H9 (cell line): Measurements from ENCODE around the gene CSTF3. TPM values are rescaled to one million over a fixed set of nuclear protein-coding genes. Genes with fewer than 3 reads are reported as not detected.

Experiments used
- DNase-seq: peaks from one replicate; pipeline ENCODE4 v3.0.0-alpha.2; 2017
- H2AFZ ChIP-seq: one replicate; pipeline ENCODE4 v1.6.1; 2013; ENCODE audit warnings: mild to moderate bottlenecking, low read length, control low read depth, moderate library complexity
- H2AK5ac ChIP-seq: 2 replicates; pipeline ENCODE4 v1.6.1; 2013; ENCODE audit warnings: low read length, control low read depth, mixed read lengths; ENCODE audit not compliant: insufficient read length
- H2BK120ac ChIP-seq: one replicate; pipeline ENCODE4 v1.6.1; 2013; ENCODE audit warnings: low read depth, mild to moderate bottlenecking, low read length, control low read depth, inconsistent platforms; ENCODE audit not compliant: poor library complexity, severe bottlenecking
- H2BK12ac ChIP-seq: 2 replicates; pipeline ENCODE4 v1.6.1; 2013; ENCODE audit warnings: low read length, control low read depth, mixed read lengths, low read depth; ENCODE audit not compliant: insufficient read length
- H2BK15ac ChIP-seq: 2 replicates; pipeline ENCODE4 v1.6.1; 2013; ENCODE audit warnings: low read depth, low read length, control low read depth
- H2BK20ac ChIP-seq: one replicate; pipeline ENCODE4 v1.6.1; 2013; ENCODE audit warnings: low read depth, mild to moderate bottlenecking, low read length, control low read depth, inconsistent platforms; ENCODE audit not compliant: poor library complexity, severe bottlenecking
- H2BK5ac ChIP-seq: 2 replicates; pipeline ENCODE4 v1.6.1; 2013; ENCODE audit warnings: low read length, control low read depth, mixed read lengths; ENCODE audit not compliant: insufficient read length
- H3K14ac ChIP-seq: 2 replicates; pipeline ENCODE4 v1.6.1; 2013; ENCODE audit warnings: low read length, control low read depth; ENCODE audit not compliant: insufficient read depth
- H3K18ac ChIP-seq: 2 replicates; pipeline ENCODE4 v1.6.1; 2013; ENCODE audit warnings: low read depth, mild to moderate bottlenecking, mixed read lengths, low read length, control low read depth; ENCODE audit not compliant: insufficient read length
- H3K23ac ChIP-seq: 2 replicates; pipeline ENCODE4 v1.6.1; 2013; ENCODE audit warnings: low read length, control low read depth, mixed read lengths, low read depth; ENCODE audit not compliant: insufficient read length
- H3K23me2 ChIP-seq: 2 replicates; pipeline ENCODE4 v1.6.1; 2013; ENCODE audit warnings: low read depth, mild to moderate bottlenecking, mixed read lengths, low read length, control low read depth; ENCODE audit not compliant: insufficient read length, poor library complexity, severe bottlenecking
- H3K27ac ChIP-seq: 2 replicates; pipeline ENCODE4 v1.5.1; 2013; ENCODE audit warnings: low read length, control low read depth, mixed read lengths, low read depth; ENCODE audit not compliant: insufficient read length
- H3K27me3 ChIP-seq: 2 replicates; pipeline ENCODE4 v1.6.1; 2013; ENCODE audit warnings: low read length, control low read depth, inconsistent platforms; ENCODE audit not compliant: insufficient read depth
- H3K4ac ChIP-seq: 2 replicates; pipeline ENCODE4 v1.6.1; 2013; ENCODE audit warnings: low read depth, mild to moderate bottlenecking, control low read depth, inconsistent platforms, low read length, moderate library complexity
- H3K4me1 ChIP-seq: 2 replicates; pipeline ENCODE4 v1.6.1; 2013; ENCODE audit warnings: low read length, control low read depth, inconsistent platforms; ENCODE audit not compliant: insufficient read depth
- H3K4me2 ChIP-seq: 2 replicates; pipeline ENCODE4 v1.6.1; 2013; ENCODE audit warnings: low read length, control low read depth, mixed read lengths; ENCODE audit not compliant: insufficient read length, insufficient read depth
- H3K56ac ChIP-seq: 2 replicates; pipeline ENCODE4 v1.6.1; 2013; ENCODE audit warnings: low read depth, mild to moderate bottlenecking, mixed read lengths, low read length, control low read depth; ENCODE audit not compliant: insufficient read length
- H3K79me1 ChIP-seq: 2 replicates; pipeline ENCODE4 v1.6.1; 2013; ENCODE audit warnings: low read depth, mild to moderate bottlenecking, moderate library complexity, low read length, control low read depth, inconsistent platforms; ENCODE audit not compliant: insufficient read depth, poor library complexity, severe bottlenecking
- H3K79me2 ChIP-seq: 2 replicates; pipeline ENCODE4 v1.6.1; 2013; ENCODE audit warnings: low read length, control low read depth, inconsistent platforms; ENCODE audit not compliant: insufficient read depth
- H3K9ac ChIP-seq: 2 replicates; pipeline ENCODE4 v1.6.1; 2013; ENCODE audit warnings: low read length, control low read depth, mixed read lengths; ENCODE audit not compliant: insufficient read length; ENCODE audit errors: extremely low read depth
- H3K9me3 ChIP-seq: one replicate; pipeline ENCODE4 v1.6.1; 2013; ENCODE audit warnings: low read depth, low read length, inconsistent platforms; ENCODE audit not compliant: control insufficient read depth
- H3T11ph ChIP-seq: one replicate; pipeline ENCODE4 v1.6.1; 2013; ENCODE audit warnings: mild to moderate bottlenecking, low read length, control low read depth, inconsistent platforms
- H4K20me1 ChIP-seq: one replicate; pipeline ENCODE4 v1.6.1; 2013; ENCODE audit not compliant: control insufficient read depth, insufficient read length, insufficient read depth
- H4K5ac ChIP-seq: 2 replicates; pipeline ENCODE4 v1.6.1; 2013; ENCODE audit warnings: low read depth, mild to moderate bottlenecking, mixed read lengths, low read length, control low read depth; ENCODE audit not compliant: insufficient read length
- H4K8ac ChIP-seq: replicated peaks from 2 replicates; pipeline ENCODE4 v1.6.1; 2013; ENCODE audit warnings: low read length, control low read depth, mixed read lengths, low read depth; ENCODE audit not compliant: insufficient read length
- H4K91ac ChIP-seq: 2 replicates; pipeline ENCODE4 v1.6.1; 2013; ENCODE audit warnings: low read depth, mild to moderate bottlenecking, moderate library complexity, mixed read lengths, low read length, control low read depth; ENCODE audit not compliant: insufficient read length
- H3K27ac Mint-ChIP-seq, 3 experiments: 2 replicates in 2 of 3; 3 replicates in 1 of 3; pipeline ENCODE4 v1.8.0; 2020 to 2021; ENCODE audit warnings: mixed read lengths in 3 of 3, mild to moderate bottlenecking in 1 of 3, moderate library complexity in 1 of 3
- H3K27me3 Mint-ChIP-seq: 2 replicates; pipeline ENCODE4 v1.8.0; 2021; ENCODE audit warnings: low read depth, mild to moderate bottlenecking, moderate library complexity, mixed read lengths
- H3K36me3 Mint-ChIP-seq, 3 experiments: 2 replicates in 2 of 3; 3 replicates in 1 of 3; pipeline ENCODE4 v1.8.0; 2020 to 2021; ENCODE audit warnings: low read depth in 3 of 3, mixed read lengths in 3 of 3; ENCODE audit not compliant: insufficient read depth in 1 of 3
- H3K4me1 Mint-ChIP-seq, 2 experiments: 2 replicates each; pipeline ENCODE4 v1.8.0; 2020; ENCODE audit warnings: mixed read lengths in 2 of 2
- H3K4me3 Mint-ChIP-seq, 2 experiments: 2 replicates in 1 of 2; 3 replicates in 1 of 2; pipeline ENCODE4 v1.8.0; 2020 to 2021; ENCODE audit warnings: mild to moderate bottlenecking in 2 of 2, mixed read lengths in 2 of 2, moderate library complexity in 1 of 2
- H3K9me3 Mint-ChIP-seq, 2 experiments: 2 replicates in 1 of 2; 3 replicates in 1 of 2; pipeline ENCODE4 v1.8.0; 2020; ENCODE audit warnings: mild to moderate bottlenecking in 2 of 2, mixed read lengths in 2 of 2, moderate library complexity in 1 of 2
- CTCF ChIP-seq: fragments of 200-600 bp; sonication (generic); conservative IDR thresholded peaks from 3 replicates; pipeline ENCODE4 v1.8.0; 2021; ENCODE audit warnings: antibody characterized with exemption, mild to moderate bottlenecking
- WGBS: extraction: QIAGEN DNeasy Blood & Tissue Kit; methylation state at CpG from one replicate; pipeline ENCODE4 v1.1.7; 2013; ENCODE audit warnings: missing lambda C conversion rate, low lambda C conversion rate, mixed read lengths; ENCODE audit not compliant: insufficient read length; ENCODE audit errors: extremely low coverage; 5-methylcytosine and 5-hydroxymethylcytosine counted together
- total RNA-seq: library from RNA; stranded (reverse); gene quantifications from 2 replicates; pipeline ENCODE4 v1.2.1, GENCODE V29; 2021

CSTF3 gene
- total RNA-seq, 1 experiment from 2014 or later = 41.5 TPM

GRCh38 chr11:33185756-33186155 lies 24.5 kb upstream of the CSTF3 start:
- no peaks in the 10 kb centered on the region for H3K27me3 ChIP-seq
- H3K56ac ChIP-seq = no peak overlapping the region
- H2BK120ac ChIP-seq = no peak overlapping the region
- no peak for TF ChIP-seq CTCF
- Mint-ChIP-seq H3K4me1 (peaks cover 16 to 20% of the 10 kb centered on the region in 2 experiments), H3K27ac (no peak overlapping the region), H3K36me3 (peaks cover 0 to 4% (median 3%) of the 10 kb centered on the region in 3 experiments; a peak in 3 of 7 replicates), H3K9me3 (no peaks in the 10 kb centered on the region), H3K27me3 (no peaks in the 10 kb centered on the region; the same call in 1 of the 2 replicates), H3K4me3 (no peak overlapping the region)
- no peak overlapping the region for H3K9ac ChIP-seq
- H3K4me1 ChIP-seq = peaks cover 5% of the 10 kb centered on the region; the same call in 1 of the 2 replicates
- H4K8ac ChIP-seq = no peak overlapping the region
- H4K5ac ChIP-seq = no peak overlapping the region
- no peak overlapping the region for H2AFZ ChIP-seq
- no peak overlapping the region for H3T11ph ChIP-seq
- WGBS = no CpG with 5 or more reads among the region's 1 CpG
- no peaks in the 10 kb centered on the region for H3K79me1 ChIP-seq
- no peak overlapping the region for H4K91ac ChIP-seq
- H3K23ac ChIP-seq = no peak overlapping the region
- no peak overlapping the region for H2AK5ac ChIP-seq
- no peaks in the 10 kb centered on the region for H3K9me3 ChIP-seq
- H2BK12ac ChIP-seq = no peak overlapping the region
- H4K20me1 ChIP-seq = no peaks in the 10 kb centered on the region
- H2BK5ac ChIP-seq = no peak overlapping the region
- H3K27ac ChIP-seq = no peak overlapping the region
- no peak overlapping the region for H2BK20ac ChIP-seq
- H3K4ac ChIP-seq = no peak overlapping the region
- H3K14ac ChIP-seq = no peak overlapping the region
- H3K23me2 ChIP-seq = no peaks in the 10 kb centered on the region
- no peak overlapping the region for H3K4me2 ChIP-seq
- no peaks in the 10 kb centered on the region for H3K79me2 ChIP-seq
- DNase-seq = no peak
- H2BK15ac ChIP-seq = no peak overlapping the region
- H3K18ac ChIP-seq = no peak overlapping the region
